Central memory CD8-positive, alpha-beta T cell (primary cell): ENCODE data around the gene AFG3L2.

ENCODE experiments used
- ATAC-seq: fragments of 150-1000 bp; cut with Tn5 transposase; replicated peaks from 2 replicates; pipeline ENCODE4 v1.10.0; 2022; ENCODE audit warnings: mild to moderate bottlenecking, moderate FRiP score, moderate number of reproducible peaks; ENCODE audit not compliant: poor library complexity, severe bottlenecking; ENCODE audit errors: extremely low read depth
- DNase-seq, 2 donors: peaks; one replicate each; pipeline ENCODE4 v3.0.0; 2021; ENCODE audit warnings: low spot score in 2 of 2
- H3K27ac Mint-ChIP-seq: one replicate; pipeline ENCODE4 v1.8.0; 2022; ENCODE audit warnings: low read depth, mild to moderate bottlenecking, moderate library complexity, mixed read lengths
- H3K27me3 Mint-ChIP-seq: one replicate; pipeline ENCODE4 v1.8.0; 2022; ENCODE audit warnings: mixed read lengths
- H3K36me3 Mint-ChIP-seq: one replicate; pipeline ENCODE4 v1.8.0; 2022; ENCODE audit warnings: mild to moderate bottlenecking, moderate library complexity, mixed read lengths; ENCODE audit not compliant: insufficient read depth
- H3K4me1 Mint-ChIP-seq: one replicate; pipeline ENCODE4 v1.8.0; 2022; ENCODE audit warnings: mixed read lengths
- H3K4me3 Mint-ChIP-seq: one replicate; pipeline ENCODE4 v1.8.0; 2022; ENCODE audit warnings: mild to moderate bottlenecking, moderate library complexity, mixed read lengths
- H3K9me3 Mint-ChIP-seq: one replicate; pipeline ENCODE4 v1.8.0; 2022; ENCODE audit warnings: mixed read lengths

Gene AFG3L2

GRCh38 chr18:12299862-12300261 is 77.2 kb downstream of the AFG3L2 start:
- no peak overlapping the region for H3K27ac Mint-ChIP-seq
- ATAC-seq = no peak
- no peaks in the 10 kb centered on the region for H3K4me1 Mint-ChIP-seq
- H3K36me3 Mint-ChIP-seq = no peaks in the 10 kb centered on the region
- DNase-seq = no peak
- no peaks in the 10 kb centered on the region for H3K9me3 Mint-ChIP-seq
- peaks cover 10% of the 10 kb centered on the region for H3K27me3 Mint-ChIP-seq
- no peak overlapping the region for H3K4me3 Mint-ChIP-seq

DNA sequence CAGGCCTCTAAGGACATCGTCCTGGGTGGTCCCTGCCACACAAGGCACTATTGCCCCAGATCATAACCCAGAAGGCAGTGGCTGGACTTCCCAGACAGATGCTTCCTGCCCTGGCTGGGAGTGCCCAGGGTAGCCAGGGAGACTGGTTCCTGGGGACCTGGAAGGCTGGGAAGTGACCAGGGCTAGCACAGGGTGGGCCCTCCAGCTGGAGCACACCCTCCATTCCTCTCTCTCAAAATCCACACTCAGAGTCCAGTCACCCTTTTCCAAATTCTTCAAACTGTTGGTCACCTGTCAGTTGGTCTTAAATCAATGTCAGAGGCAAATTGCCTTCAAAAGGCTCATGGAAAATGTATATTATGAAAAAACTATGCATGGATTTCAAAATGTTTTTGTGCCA is 80.6 kb downstream of the AFG3L2 start:
- Mint-ChIP-seq H3K27ac (no peak overlapping the region), H3K27me3 (peaks cover 19% of the 10 kb centered on the region), H3K4me1 (no peaks in the 10 kb centered on the region), H3K9me3 (no peaks in the 10 kb centered on the region), H3K4me3 (no peak overlapping the region), H3K36me3 (no peaks in the 10 kb centered on the region)
- ATAC-seq = no peak
- no peak for DNase-seq

DNA sequence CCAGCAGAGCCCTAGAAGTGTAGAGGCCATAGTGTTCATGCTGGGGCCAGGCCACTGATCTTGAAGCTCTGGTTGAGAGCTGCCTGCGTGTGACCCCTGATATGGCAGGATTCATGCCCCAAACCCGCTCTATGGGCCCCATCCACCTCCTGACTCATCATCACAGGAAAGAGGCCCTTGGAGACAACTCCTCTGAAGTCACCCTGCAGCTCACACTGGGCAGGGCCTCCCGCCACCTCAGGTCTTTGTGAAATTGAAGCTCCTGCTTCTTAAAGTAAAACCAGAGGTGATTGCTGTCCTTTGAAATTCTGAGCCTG is 81.0 kb downstream of the AFG3L2 start:
- Mint-ChIP-seq H3K9me3 (no peaks in the 10 kb centered on the region), H3K36me3 (no peaks in the 10 kb centered on the region), H3K27ac (no peak overlapping the region), H3K4me1 (no peaks in the 10 kb centered on the region), H3K4me3 (no peak overlapping the region), H3K27me3 (peaks cover 23% of the 10 kb centered on the region)
- no peak for ATAC-seq
- no peak for DNase-seq

DNA sequence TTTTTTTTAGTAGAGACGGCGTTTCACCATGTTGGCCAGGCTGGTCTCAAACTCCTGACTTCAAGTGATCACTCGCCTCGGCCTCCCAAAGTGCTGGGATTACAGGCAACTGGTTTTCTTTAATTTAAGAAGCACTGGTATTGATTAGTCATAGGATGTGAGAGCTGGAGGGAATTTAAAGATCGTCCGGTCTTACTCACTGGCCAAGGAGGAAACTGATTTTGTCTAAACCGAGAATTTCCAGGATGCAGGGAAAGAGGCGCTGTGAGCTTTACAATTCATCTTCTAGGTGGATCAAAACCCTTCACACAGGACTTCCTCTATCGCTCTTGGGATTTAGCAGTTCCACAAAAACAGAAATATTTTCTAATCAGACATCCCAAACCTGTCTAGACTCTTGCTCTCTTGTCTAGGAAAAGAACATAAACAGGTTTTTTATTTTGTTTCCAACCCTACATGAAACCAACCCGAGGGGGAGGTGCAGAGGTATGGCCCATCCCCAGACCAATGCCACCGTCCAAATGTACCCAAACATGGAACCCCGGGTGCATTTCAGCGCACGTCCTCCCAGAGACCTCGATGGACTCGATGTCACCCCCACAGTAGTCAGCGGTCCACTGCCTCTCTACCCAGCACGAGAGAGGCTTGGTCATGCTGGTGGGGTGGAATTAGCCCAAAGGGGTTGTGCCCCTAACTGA is 81.5 kb downstream of the AFG3L2 start:
- Mint-ChIP-seq H3K27me3 (peaks cover 25% of the 10 kb centered on the region), H3K27ac (no peak overlapping the region), H3K9me3 (no peaks in the 10 kb centered on the region), H3K4me3 (no peak overlapping the region), H3K4me1 (no peaks in the 10 kb centered on the region), H3K36me3 (no peaks in the 10 kb centered on the region)
- no peak for DNase-seq
- no peak for ATAC-seq

DNA sequence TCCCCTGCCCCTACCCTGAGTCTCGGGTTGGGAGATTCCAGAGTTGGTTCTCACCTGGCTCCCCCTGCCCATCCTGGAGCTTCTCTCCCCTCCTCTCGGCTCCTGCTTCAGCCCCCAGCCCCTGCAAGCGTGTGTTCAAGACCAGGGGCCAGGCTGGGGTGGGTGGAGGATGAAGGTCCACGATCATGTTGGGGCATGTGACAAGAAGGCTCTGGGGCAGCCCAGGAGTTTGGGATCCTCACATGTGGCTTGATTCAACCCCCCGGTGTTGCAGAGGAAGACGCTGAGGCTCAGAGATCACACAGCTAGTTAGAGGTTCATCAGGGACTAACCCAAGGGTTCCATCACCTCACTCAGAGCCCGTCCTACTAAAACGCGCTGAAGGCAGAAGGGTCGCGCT is 83.2 kb downstream of the AFG3L2 start:
- Mint-ChIP-seq H3K36me3 (no peaks in the 10 kb centered on the region), H3K27ac (no peak overlapping the region), H3K4me1 (no peaks in the 10 kb centered on the region), H3K9me3 (no peaks in the 10 kb centered on the region), H3K27me3 (peaks cover 38% of the 10 kb centered on the region), H3K4me3 (no peak overlapping the region)
- DNase-seq (no peak), ATAC-seq (no peak)

- Mint-ChIP-seq H3K27me3 (peaks cover 54% of the 10 kb centered on the region), H3K4me3 (no peak overlapping the region), H3K36me3 (peaks cover 3% of the 10 kb centered on the region), H3K9me3 (no peaks in the 10 kb centered on the region), H3K4me1 (no peaks in the 10 kb centered on the region), H3K27ac (no peak overlapping the region)
- DNase-seq = no peak
- ATAC-seq = no peak
Measured at GRCh38 chr18:12291690-12292089, 85.3 kb downstream of the AFG3L2 start.

DNA sequence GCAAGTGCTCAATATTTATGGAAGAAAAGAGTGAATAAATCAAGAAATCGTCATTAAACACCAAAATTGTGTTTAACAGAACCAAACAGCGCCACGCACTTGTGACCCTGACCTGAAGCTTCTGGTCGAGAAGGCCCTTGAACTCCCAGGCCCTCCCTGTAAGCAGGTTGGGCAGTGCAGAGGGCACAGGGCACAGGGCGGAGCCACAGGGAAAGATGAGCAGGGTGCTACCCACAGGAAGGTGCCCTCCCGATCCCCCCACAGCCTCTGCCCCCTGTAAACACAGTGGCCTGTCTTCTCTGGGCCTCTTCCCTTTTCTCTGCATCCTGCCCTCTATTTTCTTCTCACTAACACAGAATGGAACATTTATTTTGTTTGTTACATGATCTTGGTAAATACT is 85.9 kb downstream of the AFG3L2 start:
- Mint-ChIP-seq H3K27me3 (peaks cover 54% of the 10 kb centered on the region), H3K36me3 (peaks cover 3% of the 10 kb centered on the region)

GRCh38 chr18:12290086-12290485 is 86.9 kb downstream of the AFG3L2 start:
- H3K4me3 Mint-ChIP-seq = no peak overlapping the region
- no peak for ATAC-seq
- DNase-seq = no peak
- H3K9me3 Mint-ChIP-seq = no peaks in the 10 kb centered on the region
- H3K27me3 Mint-ChIP-seq = peaks cover 57% of the 10 kb centered on the region
- no peaks in the 10 kb centered on the region for H3K4me1 Mint-ChIP-seq
- no peak overlapping the region for H3K27ac Mint-ChIP-seq
- H3K36me3 Mint-ChIP-seq = peaks cover 3% of the 10 kb centered on the region

More for the DNA sequence above, 85.9 kb downstream of the AFG3L2 start:
- no peaks in the 10 kb centered on the region for H3K9me3 Mint-ChIP-seq
- ATAC-seq = no peak
- no peaks in the 10 kb centered on the region for H3K4me1 Mint-ChIP-seq
- DNase-seq = no peak
- no peak overlapping the region for H3K27ac Mint-ChIP-seq
- H3K4me3 Mint-ChIP-seq = no peak overlapping the region

- DNase-seq = no peak
- peaks cover 56% of the 10 kb centered on the region for H3K27me3 Mint-ChIP-seq
- ATAC-seq = no peak
- no peak overlapping the region for H3K4me3 Mint-ChIP-seq
- H3K27ac Mint-ChIP-seq = no peak overlapping the region
- no peaks in the 10 kb centered on the region for H3K4me1 Mint-ChIP-seq
- H3K9me3 Mint-ChIP-seq = no peaks in the 10 kb centered on the region
- peaks cover 3% of the 10 kb centered on the region for H3K36me3 Mint-ChIP-seq
Measured at GRCh38 chr18:12288403-12288755, 88.6 kb downstream of the AFG3L2 start.

DNA sequence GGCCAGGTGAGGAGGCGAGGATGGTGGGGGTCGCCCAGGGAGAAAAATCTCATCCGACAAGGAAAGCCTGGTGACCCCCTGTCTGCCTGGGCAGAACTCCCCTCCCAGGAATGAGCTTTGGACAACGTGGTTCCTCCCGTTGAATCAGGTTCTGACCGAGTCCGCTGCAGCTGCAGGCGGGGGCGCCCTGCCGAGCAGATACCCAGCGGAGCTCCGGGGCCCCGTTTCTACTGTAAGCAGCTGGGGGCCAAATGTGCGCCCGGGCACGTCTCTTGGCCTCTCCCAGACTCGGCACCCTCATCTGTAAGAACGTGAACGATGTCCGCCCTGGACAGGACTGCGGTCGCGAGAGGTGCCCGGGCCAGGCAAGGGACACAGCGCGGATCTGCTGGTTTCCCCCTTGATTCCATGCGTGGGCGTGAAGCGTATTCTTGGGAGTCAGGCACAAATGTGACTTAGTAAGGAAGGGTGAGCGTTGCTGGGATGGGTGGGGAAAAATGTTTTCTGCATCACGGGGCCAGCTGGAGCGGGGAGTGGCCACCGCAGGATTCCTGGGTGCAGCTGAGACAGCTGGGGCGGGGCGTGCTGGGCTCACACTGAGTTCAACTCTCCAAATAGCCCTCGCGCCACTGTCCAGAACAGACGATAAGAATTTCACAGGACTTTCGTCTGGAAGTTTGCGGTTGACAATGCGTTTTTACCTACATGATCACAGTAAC is 89.2 kb downstream of the AFG3L2 start:
- ATAC-seq = no peak
- H3K4me3 Mint-ChIP-seq = no peak overlapping the region
- no peaks in the 10 kb centered on the region for H3K4me1 Mint-ChIP-seq
- no peaks in the 10 kb centered on the region for H3K9me3 Mint-ChIP-seq
- no peak overlapping the region for H3K27ac Mint-ChIP-seq
- DNase-seq = no peak
- peaks cover 3% of the 10 kb centered on the region for H3K36me3 Mint-ChIP-seq
- peaks cover 55% of the 10 kb centered on the region for H3K27me3 Mint-ChIP-seq

GRCh38 chr18:12287131-12287681 is 89.8 kb downstream of the AFG3L2 start:
- no peak for ATAC-seq
- no peak for DNase-seq
- no peaks in the 10 kb centered on the region for H3K4me1 Mint-ChIP-seq
- peaks cover 3% of the 10 kb centered on the region for H3K36me3 Mint-ChIP-seq
- H3K9me3 Mint-ChIP-seq = no peaks in the 10 kb centered on the region
- no peak overlapping the region for H3K4me3 Mint-ChIP-seq
- H3K27ac Mint-ChIP-seq = no peak overlapping the region
- H3K27me3 Mint-ChIP-seq = peaks cover 55% of the 10 kb centered on the region

GRCh38 chr18:12283666-12284065 is 93.4 kb downstream of the AFG3L2 start:
- Mint-ChIP-seq H3K9me3 (no peaks in the 10 kb centered on the region), H3K27ac (no peak overlapping the region), H3K4me3 (no peak overlapping the region), H3K4me1 (no peaks in the 10 kb centered on the region), H3K36me3 (peaks cover 3% of the 10 kb centered on the region), H3K27me3 (peaks cover 29% of the 10 kb centered on the region)
- DNase-seq (no peak), ATAC-seq (no peak)

- no peaks in the 10 kb centered on the region for H3K9me3 Mint-ChIP-seq
- ATAC-seq (no peak), DNase-seq (no peak)
- peaks cover 3% of the 10 kb centered on the region for H3K36me3 Mint-ChIP-seq
- H3K4me1 Mint-ChIP-seq = no peaks in the 10 kb centered on the region
- peaks cover 25% of the 10 kb centered on the region for H3K27me3 Mint-ChIP-seq
- H3K27ac Mint-ChIP-seq = no peak overlapping the region
- H3K4me3 Mint-ChIP-seq = no peak overlapping the region
Measured at GRCh38 chr18:12283256-12283655, 93.8 kb downstream of the AFG3L2 start.
